HG03039 (cell line): ENCODE data around the gene CCDC15.
A peak's percentile ranks its signal among the peaks of the same experiment; 100 is the strongest.
"Not testable (repeated sequence)": the region's sequence is repeated elsewhere in the genome, so short reads cannot be mapped to it uniquely, and the experiment has no call there.

ENCODE experiments used
- ATAC-seq: cut with Tn5 transposase; IDR thresholded peaks from one replicate; pipeline ENCODE4 v1.9.1; 2021; ENCODE audit warnings: mild to moderate bottlenecking, moderate library complexity; ENCODE audit not compliant: unreplicated experiment

CCDC15 gene

GRCh38 chr11:125001079-125001778, 47.2 kb downstream of the CCDC15 start:
- no peak for ATAC-seq

GRCh38 chr11:125001849-125002248, 47.8 kb downstream of the CCDC15 start:
- no peak for ATAC-seq

- no peak for ATAC-seq
These were observed 51.5 kb downstream of the CCDC15 start for GRCh38 chr11:125005491-125005890.

GRCh38 chr11:125016413-125016812, 62.4 kb downstream of the CCDC15 start:
- ATAC-seq: no peak

GRCh38 chr11:125020342-125020741, 66.3 kb downstream of the CCDC15 start:
- ATAC-seq: no peak

GRCh38 chr11:125022551-125022950, 68.5 kb downstream of the CCDC15 start:
- no peak for ATAC-seq

- no peak for ATAC-seq
These were observed 72.0 kb downstream of the CCDC15 start for GRCh38 chr11:125025968-125026367.

GRCh38 chr11:125029431-125029830, 75.4 kb downstream of the CCDC15 start:
- ATAC-seq: not testable (repeated sequence)

- ATAC-seq: no peak
These were observed 82.9 kb downstream of the CCDC15 start for GRCh38 chr11:125036933-125037332.

GRCh38 chr11:125049164-125049792, 95.3 kb downstream of the CCDC15 start:
- ATAC-seq: no peak

GRCh38 chr11:125052047-125052446, 98.0 kb downstream of the CCDC15 start:
- no peak for ATAC-seq

- ATAC-seq: no peak
These were observed 99.2 kb downstream of the CCDC15 start for GRCh38 chr11:125053167-125053566.

GRCh38 chr11:125055107-125055715, 101.2 kb downstream of the CCDC15 start:
- ATAC-seq: no peak

GRCh38 chr11:125056111-125056510, 102.1 kb downstream of the CCDC15 start:
- ATAC-seq: not testable (repeated sequence)

GRCh38 chr11:125056931-125057692, 103.1 kb downstream of the CCDC15 start:
- no peak for ATAC-seq

- no peak for ATAC-seq
These were observed 103.7 kb downstream of the CCDC15 start for GRCh38 chr11:125057693-125058016.

GRCh38 chr11:125061281-125061680, 107.3 kb downstream of the CCDC15 start:
- no peak for ATAC-seq

GRCh38 chr11:125062218-125062930, 108.4 kb downstream of the CCDC15 start:
- peak; percentile 7 for ATAC-seq

GRCh38 chr11:125062931-125063428, 109.0 kb downstream of the CCDC15 start, which contains the start of gene SLC37A2:
TSS of gene SLC37A2 (plus strand) at chr11:125063305. CDS start at chr11:125063368, 63 bp downstream.
- peak; percentile 88 for ATAC-seq

GRCh38 chr11:125063429-125064043, 109.5 kb downstream of the CCDC15 start:
- no peak for ATAC-seq
